ENCODE measurements around the gene CARNS1. TPM values are rescaled to one million over a fixed set of nuclear protein-coding genes. Genes with fewer than 3 reads are reported as not detected.
A peak's percentile ranks its signal among the peaks of the same experiment; 100 is the strongest.

Gene CARNS1
- total RNA-seq, 6 donors from 2014 or later, result 0.49 to 4.2 (median 0.89) TPM

DNA sequence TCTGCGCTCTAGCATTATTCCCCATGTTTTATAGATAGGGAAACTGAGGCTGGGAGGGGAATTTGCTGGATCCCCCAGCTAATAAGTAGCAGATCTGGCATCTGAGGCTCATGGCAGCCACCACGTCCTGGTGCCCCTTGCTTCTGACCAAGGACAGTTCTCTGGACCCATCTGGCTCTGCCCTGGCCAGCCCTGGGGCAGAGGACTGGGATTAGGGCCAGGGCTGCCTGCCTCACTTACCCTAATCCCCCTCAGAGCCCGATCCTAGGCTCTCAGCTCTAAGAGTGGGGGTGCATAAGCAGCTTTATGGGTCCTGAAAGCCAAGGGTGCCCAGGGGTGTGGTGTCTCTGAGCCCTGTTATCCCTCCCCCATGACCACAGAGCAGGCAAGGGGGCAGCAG is 39.6 kb downstream of the CARNS1 start, which contains the start of gene CABP4:
Gene CABP4, plus strand, starts transcription at position 301 of the 400 bp plus-strand sequence. Its CDS starts 70 bp downstream, at position 371.
- DNase-seq, result no peak
- TF ChIP-seq POLR2A (IDR thresholded peaks at IDR 0.05), result no peak
- TF ChIP-seq EP300 (IDR thresholded peaks at IDR 0.05), result no peak
- TF ChIP-seq, protein P1, sequence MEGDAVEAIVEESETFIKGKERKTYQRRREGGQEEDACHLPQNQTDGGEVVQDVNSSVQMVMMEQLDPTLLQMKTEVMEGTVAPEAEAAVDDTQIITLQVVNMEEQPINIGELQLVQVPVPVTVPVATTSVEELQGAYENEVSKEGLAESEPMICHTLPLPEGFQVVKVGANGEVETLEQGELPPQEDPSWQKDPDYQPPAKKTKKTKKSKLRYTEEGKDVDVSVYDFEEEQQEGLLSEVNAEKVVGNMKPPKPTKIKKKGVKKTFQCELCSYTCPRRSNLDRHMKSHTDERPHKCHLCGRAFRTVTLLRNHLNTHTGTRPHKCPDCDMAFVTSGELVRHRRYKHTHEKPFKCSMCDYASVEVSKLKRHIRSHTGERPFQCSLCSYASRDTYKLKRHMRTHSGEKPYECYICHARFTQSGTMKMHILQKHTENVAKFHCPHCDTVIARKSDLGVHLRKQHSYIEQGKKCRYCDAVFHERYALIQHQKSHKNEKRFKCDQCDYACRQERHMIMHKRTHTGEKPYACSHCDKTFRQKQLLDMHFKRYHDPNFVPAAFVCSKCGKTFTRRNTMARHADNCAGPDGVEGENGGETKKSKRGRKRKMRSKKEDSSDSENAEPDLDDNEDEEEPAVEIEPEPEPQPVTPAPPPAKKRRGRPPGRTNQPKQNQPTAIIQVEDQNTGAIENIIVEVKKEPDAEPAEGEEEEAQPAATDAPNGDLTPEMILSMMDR (IDR thresholded peaks at IDR 0.05), result no peak
- no peak for TF ChIP-seq POLR2AphosphoS5 (IDR thresholded peaks at IDR 0.05)
- ATAC-seq (ENCODE audit: low FRiP score in 2 of 2), result no peak

DNA sequence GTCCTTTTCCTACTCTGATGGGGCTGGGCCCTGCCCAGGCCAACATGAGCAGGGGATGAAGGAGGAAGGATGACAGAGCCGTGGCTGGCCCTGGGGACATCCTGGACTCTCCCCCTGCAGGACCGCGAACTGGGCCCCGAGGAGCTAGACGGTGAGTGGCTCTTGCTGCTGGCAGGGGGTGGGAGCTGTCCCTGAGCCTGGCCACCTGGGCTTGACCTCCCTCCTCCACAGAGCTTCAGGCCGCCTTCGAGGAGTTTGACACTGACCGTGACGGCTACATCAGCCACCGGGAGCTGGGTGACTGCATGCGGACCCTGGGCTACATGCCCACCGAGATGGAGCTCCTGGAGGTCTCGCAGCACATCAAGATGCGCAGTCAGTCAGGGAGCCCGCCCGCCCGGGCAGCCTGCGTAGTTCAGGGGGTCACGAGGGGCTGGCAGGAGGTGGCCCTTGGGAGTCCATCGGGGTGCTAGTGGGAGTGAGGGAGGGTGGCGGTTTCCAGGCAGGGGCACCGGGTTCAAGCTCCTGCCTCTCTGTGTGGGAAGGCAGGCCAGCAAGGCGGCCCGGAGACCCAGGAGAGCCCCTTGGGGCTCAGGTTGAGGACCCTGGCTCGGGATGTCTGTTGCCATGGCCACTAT is 40.7 kb downstream of the CARNS1 start:
- peaks cover 0 to 5% (median 4%) of the 10 kb centered on the region in 4 donors for H3K4me1 ChIP-seq
- H3K27me3 ChIP-seq, result no peaks in the 10 kb centered on the region
- DNase-seq (peak in 1 of 2 donors; percentile 82), ATAC-seq (ENCODE audit: low FRiP score in 2 of 2) (no peak)
- no peaks in the 10 kb centered on the region for H3K36me3 ChIP-seq
- TF ChIP-seq POLR2A (IDR thresholded peaks at IDR 0.05) (no peak), EP300 (IDR thresholded peaks at IDR 0.05) (no peak), POLR2AphosphoS5 (IDR thresholded peaks at IDR 0.05) (no peak)
- TF ChIP-seq, protein P1 (IDR thresholded peaks at IDR 0.05), result no peak
- WGBS, 2 donors, result 79 to 87% methylated on average over 6 to 15 of the region's 25 CpGs
- no peak overlapping the region for H3K4me3 ChIP-seq
- H3K9me3 ChIP-seq, result no peaks in the 10 kb centered on the region
- H3K27ac ChIP-seq, result no peak overlapping the region

More for the DNA sequence above, 39.6 kb downstream of the CARNS1 start, which contains the start of gene CABP4:
- WGBS, 2 donors, result 77 to 96% methylated on average over 2 to 3 of the region's 3 CpGs
- Histone ChIP-seq H3K4me3 (no peak within 1 kb of the TSS), H3K9me3 (no peaks in the 10 kb centered on the region), H3K4me1 (peaks cover 0 to 5% (median 4%) of the 10 kb centered on the region in 4 donors), H3K36me3 (no peaks in the 10 kb centered on the region), H3K27me3 (no peaks in the 10 kb centered on the region), H3K27ac (no peak within 1 kb of the TSS)

DNA sequence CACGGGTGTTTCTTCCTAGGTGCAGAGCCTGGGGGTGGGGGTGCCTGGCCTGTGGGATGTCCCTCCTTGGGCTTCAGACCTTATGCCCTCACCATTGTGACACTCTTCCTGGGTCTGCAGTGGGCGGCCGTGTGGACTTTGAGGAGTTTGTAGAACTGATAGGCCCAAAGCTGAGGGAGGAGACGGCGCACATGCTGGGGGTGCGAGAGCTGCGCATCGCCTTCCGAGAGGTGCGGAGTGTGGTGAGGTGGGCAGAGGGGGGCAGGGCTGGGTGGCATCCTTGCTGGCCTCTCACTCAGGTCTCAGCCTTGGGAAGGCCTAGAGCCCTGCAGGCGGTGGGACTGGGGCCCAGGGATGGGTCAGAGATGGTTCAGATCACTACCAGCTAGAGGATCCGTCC is 42.0 kb downstream of the CARNS1 start:
- no peak overlapping the region for H3K4me3 ChIP-seq
- H3K4me1 ChIP-seq, result peaks cover 0 to 5% (median 2%) of the 10 kb centered on the region in 4 donors
- ATAC-seq (ENCODE audit: low FRiP score in 2 of 2) (no peak), DNase-seq (peak in 1 of 2 donors; percentile 59)
- H3K27ac ChIP-seq, result no peak overlapping the region
- H3K36me3 ChIP-seq, result no peaks in the 10 kb centered on the region
- no peaks in the 10 kb centered on the region for H3K9me3 ChIP-seq
- TF ChIP-seq EP300 (IDR thresholded peaks at IDR 0.05) (no peak), POLR2A (IDR thresholded peaks at IDR 0.05) (no peak), POLR2AphosphoS5 (IDR thresholded peaks at IDR 0.05) (no peak)
- TF ChIP-seq, protein P1 (IDR thresholded peaks at IDR 0.05), result no peak
- H3K27me3 ChIP-seq, result no peaks in the 10 kb centered on the region
- 94 to 97% methylated on average over 11 to 12 of the region's 12 CpGs for WGBS, 2 donors

DNA sequence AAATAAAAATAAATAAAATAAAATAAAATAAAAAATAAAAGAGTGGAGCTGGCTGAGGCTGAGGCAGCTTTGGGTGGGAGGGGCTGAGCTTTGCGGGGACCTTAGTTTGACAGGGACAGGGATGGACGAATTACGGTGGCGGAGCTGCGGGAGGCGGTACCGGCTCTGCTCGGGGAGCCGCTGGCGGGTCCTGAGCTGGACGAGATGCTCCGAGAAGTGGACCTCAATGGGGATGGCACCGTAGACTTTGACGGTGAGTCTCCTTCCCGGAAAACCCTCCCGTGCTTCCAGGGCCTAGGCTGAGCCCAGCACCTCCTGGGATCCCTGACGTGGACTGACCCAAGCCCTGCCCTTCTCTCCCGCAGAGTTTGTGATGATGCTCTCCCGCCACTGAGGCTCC is 42.8 kb downstream of the CARNS1 start:
- DNase-seq (peak in 1 of 2 donors; percentile 60), ATAC-seq (ENCODE audit: low FRiP score in 2 of 2) (no peak)
- Histone ChIP-seq H3K27me3 (no peaks in the 10 kb centered on the region), H3K36me3 (no peaks in the 10 kb centered on the region), H3K27ac (no peak overlapping the region), H3K4me1 (no peaks in the 10 kb centered on the region), H3K9me3 (no peaks in the 10 kb centered on the region), H3K4me3 (no peak overlapping the region)
- no peak for TF ChIP-seq POLR2AphosphoS5 (IDR thresholded peaks at IDR 0.05)
- TF ChIP-seq, protein P1 (IDR thresholded peaks at IDR 0.05), result no peak
- TF ChIP-seq EP300 (IDR thresholded peaks at IDR 0.05), result no peak
- TF ChIP-seq POLR2A (IDR thresholded peaks at IDR 0.05), result no peak
- WGBS, 2 donors, result 91% methylated on average over 15 to 19 of the region's 19 CpGs

DNA sequence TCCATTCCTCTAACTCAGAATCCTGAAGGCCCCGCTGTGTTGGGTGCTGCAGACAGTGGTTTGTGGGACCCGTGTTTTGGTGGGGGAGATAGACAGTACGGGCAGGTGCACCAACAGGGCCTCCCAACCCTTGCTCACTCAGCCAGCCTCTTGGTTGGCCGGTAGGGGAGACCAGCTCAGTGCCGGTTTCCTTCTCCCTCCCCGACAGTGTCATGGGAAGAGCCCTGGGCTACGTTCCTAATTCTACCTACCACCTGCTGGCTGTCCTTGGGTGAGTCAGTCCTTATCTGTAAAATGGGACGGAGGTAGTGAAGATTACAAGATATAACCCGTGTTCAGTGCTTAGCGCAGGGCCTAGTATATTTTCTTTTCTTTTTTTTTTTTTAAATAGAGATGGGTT is 47.7 kb downstream of the CARNS1 start:
- WGBS, 2 donors, result 93 to 98% methylated on average over 10 of the region's 10 CpGs
- Histone ChIP-seq H3K4me3 (no peak overlapping the region), H3K9me3 (no peaks in the 10 kb centered on the region), H3K36me3 (no peaks in the 10 kb centered on the region), H3K27me3 (no peaks in the 10 kb centered on the region), H3K27ac (peak overlapping the region in 1 of 4 donors; percentile 93), H3K4me1 (peaks cover 25 to 40% (median 32%) of the 10 kb centered on the region in 4 donors)
- DNase-seq (no peak), ATAC-seq (ENCODE audit: low FRiP score in 2 of 2) (no peak)
- TF ChIP-seq EP300 (IDR thresholded peaks at IDR 0.05), result no peak
- no peak for TF ChIP-seq POLR2A (IDR thresholded peaks at IDR 0.05)
- TF ChIP-seq, protein P1 (IDR thresholded peaks at IDR 0.05), result no peak
- no peak for TF ChIP-seq POLR2AphosphoS5 (IDR thresholded peaks at IDR 0.05)

Data from upper lobe of left lung (tissue), 6 donors.